GM12872 (cell line): ENCODE results near the gene RIPK3.

Source experiments
- TF ChIP-seq, protein P1 (sequence below): IDR thresholded peaks from 3 replicates; pipeline ENCODE4 v1.5.1; 2011; ENCODE audit warnings: low read depth, mild to moderate bottlenecking, low read length, moderate library complexity; ENCODE audit not compliant: insufficient read depth

RIPK3 gene

DNA sequence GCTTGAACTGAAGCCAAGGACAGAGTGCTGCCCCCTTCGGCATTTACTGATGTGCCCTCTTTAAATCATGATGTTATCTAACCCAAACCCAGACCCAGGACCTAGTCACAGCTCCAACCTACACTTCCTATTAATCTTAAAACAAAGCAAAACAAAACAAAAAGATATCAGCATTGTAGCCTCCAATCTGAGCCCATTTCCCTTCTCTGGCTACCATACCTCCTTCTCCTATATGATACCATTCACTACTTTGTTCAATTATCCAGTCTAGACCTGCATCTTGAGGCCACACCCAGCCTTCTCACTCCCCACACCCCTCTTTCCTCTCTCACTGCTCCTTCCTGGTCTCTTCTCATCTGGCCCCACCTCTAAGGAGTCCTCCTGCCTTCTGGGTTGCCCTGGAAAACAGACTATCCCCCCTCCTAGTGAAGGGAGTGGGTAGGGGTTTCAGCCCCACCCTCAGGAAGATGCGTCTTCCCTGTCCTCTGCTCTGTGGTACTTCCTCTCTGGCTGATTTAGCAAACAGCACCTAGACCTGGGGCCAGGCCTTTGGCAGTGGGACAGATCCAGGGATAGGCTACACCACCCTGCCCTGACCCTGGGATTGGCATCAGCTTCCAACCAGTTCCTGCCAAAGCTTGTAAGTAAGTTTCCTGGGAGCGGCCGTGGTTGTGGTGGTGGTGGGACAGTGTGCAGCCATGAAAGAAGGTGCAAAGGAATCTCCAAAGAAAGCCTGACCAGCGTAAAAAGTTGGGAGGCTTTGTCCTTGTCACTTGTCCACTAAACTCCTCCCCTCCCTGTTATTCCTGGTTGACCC lies 25.2 kb downstream of the RIPK3 start:
- TF ChIP-seq, protein P1, sequence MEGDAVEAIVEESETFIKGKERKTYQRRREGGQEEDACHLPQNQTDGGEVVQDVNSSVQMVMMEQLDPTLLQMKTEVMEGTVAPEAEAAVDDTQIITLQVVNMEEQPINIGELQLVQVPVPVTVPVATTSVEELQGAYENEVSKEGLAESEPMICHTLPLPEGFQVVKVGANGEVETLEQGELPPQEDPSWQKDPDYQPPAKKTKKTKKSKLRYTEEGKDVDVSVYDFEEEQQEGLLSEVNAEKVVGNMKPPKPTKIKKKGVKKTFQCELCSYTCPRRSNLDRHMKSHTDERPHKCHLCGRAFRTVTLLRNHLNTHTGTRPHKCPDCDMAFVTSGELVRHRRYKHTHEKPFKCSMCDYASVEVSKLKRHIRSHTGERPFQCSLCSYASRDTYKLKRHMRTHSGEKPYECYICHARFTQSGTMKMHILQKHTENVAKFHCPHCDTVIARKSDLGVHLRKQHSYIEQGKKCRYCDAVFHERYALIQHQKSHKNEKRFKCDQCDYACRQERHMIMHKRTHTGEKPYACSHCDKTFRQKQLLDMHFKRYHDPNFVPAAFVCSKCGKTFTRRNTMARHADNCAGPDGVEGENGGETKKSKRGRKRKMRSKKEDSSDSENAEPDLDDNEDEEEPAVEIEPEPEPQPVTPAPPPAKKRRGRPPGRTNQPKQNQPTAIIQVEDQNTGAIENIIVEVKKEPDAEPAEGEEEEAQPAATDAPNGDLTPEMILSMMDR, result no peak

DNA sequence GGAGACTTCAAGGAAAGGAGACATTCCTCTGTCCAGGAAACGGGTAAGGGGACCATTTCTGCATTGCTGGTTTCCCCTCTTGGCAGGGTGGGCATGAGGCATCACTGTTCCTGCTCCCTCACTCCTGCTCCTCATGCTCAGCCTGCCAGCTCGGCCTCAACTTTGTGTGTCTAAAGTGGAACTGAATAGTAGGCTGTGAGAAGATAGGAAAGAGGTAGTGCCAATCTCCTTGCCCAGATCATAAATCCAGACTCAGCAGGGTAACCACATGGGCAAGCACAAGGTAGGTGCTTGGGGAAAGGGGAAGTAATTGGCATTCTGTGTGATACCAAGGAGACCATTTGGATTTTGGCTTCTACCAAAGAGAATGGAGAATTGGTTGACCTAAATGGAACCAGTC lies 25.9 kb downstream of the RIPK3 start:
- TF ChIP-seq, protein P1, result no peak

DNA sequence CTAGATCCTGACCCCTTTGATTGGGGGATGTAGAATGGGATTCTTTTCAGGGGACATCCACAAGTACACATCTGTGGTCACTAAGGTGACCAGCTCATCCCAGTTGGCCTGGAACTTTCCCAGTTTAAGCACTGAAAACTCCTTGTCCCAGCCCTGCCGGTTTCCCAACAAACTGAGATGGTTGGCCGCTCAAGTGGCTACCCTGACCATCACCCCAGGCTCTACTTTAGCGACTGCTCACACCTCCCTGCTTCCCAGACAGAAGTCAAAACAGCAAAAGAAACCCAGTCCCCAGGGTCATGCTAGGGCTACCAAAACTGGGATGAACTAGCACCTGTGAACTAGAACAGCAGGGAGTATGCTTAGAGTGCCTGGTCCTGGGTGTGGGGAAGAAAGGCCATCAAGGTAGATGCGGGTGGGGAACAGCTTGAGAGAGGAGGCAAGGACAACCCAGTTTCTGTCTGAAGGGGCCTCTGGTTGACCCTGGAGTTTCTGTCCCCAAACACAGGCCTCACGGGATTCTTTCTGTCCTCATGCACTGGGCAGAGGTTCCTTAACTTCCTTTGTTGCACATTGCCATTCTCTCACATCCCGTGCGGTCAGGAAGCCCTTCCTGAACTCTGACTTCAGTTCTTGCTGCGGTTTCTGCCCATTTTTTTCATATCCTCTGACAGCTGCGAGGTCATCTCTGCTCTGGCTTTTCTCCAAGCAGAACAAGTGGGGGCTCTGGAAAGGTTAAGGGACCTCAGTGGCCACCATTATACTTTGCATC lies 26.9 kb downstream of the RIPK3 start:
- TF ChIP-seq, protein P1, result no peak

DNA sequence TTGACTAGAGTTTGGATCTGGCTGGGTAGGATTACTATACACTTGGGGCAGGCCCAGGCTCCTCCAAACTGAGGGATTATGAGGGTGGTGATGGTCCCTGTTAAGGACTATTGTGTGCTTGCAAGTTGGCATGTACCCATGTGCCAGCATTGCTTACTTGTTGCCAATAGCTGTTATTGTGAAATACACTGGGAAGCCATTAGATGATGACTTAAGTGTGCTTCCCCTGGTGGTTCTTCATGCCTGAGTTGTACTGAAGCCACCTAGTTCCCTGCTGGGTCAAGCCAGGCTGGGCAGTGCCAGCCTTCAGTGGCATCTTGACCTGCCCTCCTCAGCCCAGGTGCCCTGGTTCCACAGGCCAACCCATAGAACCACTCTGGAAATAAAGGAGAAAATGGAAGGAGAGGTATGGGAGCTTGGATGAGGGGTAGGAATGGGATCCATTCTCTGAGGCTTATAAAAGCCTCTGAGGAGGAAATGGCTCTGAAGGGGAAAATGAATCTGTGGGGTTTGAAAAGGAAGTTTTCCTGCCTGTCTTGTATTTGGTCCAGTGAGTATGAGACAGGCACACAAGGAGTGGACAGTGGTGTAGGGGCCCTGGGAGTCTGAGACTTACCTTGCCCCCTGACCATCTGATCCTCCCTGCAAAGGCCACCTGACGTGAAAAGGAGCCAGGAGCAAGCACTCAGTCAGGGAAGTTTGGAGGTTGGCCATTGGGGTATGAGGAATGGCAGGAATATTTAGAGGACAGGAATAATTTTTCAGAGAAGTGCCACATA lies 27.8 kb downstream of the RIPK3 start:
- TF ChIP-seq, protein P1, result no peak

DNA sequence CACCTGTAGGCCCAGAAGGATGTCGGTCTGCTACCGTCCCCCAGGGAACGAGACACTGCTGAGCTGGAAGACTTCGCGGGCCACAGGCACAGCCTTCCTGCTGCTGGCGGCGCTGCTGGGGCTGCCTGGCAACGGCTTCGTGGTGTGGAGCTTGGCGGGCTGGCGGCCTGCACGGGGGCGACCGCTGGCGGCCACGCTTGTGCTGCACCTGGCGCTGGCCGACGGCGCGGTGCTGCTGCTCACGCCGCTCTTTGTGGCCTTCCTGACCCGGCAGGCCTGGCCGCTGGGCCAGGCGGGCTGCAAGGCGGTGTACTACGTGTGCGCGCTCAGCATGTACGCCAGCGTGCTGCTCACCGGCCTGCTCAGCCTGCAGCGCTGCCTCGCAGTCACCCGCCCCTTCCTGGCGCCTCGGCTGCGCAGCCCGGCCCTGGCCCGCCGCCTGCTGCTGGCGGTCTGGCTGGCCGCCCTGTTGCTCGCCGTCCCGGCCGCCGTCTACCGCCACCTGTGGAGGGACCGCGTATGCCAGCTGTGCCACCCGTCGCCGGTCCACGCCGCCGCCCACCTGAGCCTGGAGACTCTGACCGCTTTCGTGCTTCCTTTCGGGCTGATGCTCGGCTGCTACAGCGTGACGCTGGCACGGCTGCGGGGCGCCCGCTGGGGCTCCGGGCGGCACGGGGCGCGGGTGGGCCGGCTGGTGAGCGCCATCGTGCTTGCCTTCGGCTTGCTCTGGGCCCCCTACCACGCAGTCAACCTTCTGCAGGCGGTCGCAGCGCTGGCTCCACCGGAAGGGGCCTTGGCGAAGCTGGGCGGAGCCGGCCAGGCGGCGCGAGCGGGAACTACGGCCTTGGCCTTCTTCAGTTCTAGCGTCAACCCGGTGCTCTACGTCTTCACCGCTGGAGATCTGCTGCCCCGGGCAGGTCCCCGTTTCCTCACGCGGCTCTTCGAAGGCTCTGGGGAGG lies 28.9 kb downstream of the RIPK3 start, which contains the start of gene LTB4R:
Gene LTB4R, plus strand, starts transcription at position 857 of the 959 bp plus-strand sequence. CDS start 4,150 bp downstream, outside the sequence.
- TF ChIP-seq, protein P1, result peak; percentile 34

DNA sequence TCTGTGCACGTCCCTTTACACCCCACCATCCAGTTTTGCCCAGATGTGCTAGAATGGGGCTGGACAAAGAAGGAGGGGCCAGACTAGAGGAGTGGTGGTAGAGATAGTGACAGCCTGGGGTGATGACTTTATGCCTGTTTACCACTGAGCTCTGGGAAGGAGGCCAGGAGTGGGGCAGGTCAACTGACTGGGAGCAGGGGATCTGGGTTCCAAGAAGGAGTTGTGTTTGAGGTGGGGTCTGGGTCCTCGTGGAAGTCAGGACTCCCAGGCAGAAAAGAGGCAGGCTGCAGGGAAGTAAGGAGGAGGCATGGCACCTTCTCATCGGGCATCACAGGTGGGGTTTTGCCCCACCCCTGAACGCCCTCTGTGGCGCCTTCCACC lies 29.5 kb downstream of the RIPK3 start:
- TF ChIP-seq, protein P1, result no peak
